Adrenal gland (tissue), 12 donors: ENCODE results near the gene NHLH1. TPM values are rescaled to one million over a fixed set of nuclear protein-coding genes. Genes with fewer than 3 reads are reported as not detected.
A peak's percentile ranks its signal among the peaks of the same experiment; 100 is the strongest.

Experiments
- DNase-seq, 7 donors: peaks; one replicate each; pipeline ENCODE4 v3.0.0-alpha.2; 2019 to 2020
- H3K27ac ChIP-seq, 5 donors: fragments of 200-600 bp; sonication (generic) in 4 of 5; 1 replicate in 3 of 5; 2 replicates in 2 of 5; pipeline versions ENCODE4 v1.5.1 to v1.8.0; 2016 to 2020; ENCODE audit warnings: mild to moderate bottlenecking in 1 of 5
- H3K27me3 ChIP-seq: fragments of 200-600 bp; 2 replicates; pipeline ENCODE4 v1.8.0; 2021
- H3K36me3 ChIP-seq, 2 donors: fragments of 200-600 bp; replicated peaks in 1 of 2; 1 replicate in 1 of 2; 2 replicates in 1 of 2; pipeline versions ENCODE4 v1.5.1 to v1.8.0; 2018 to 2022
- H3K4me1 ChIP-seq, 2 donors: fragments of 200-600 bp; replicated peaks in 1 of 2; 1 replicate in 1 of 2; 2 replicates in 1 of 2; pipeline versions ENCODE4 v1.5.1 to v1.8.0; 2018 to 2021
- H3K4me3 ChIP-seq, 4 donors: fragments of 200-600 bp; sonication (generic) in 3 of 4; one replicate each; pipeline ENCODE4 v1.5.1; 2016 to 2018
- H3K9me3 ChIP-seq, 3 donors: fragments of 200-600 bp; sonication (generic) in 1 of 3; replicated peaks in 1 of 3; 1 replicate in 2 of 3; 2 replicates in 1 of 3; pipeline versions ENCODE4 v1.5.1 to v1.8.0; 2016 to 2021
- CTCF ChIP-seq, 6 experiments: fragments of 450-650 bp in 4 of 6; fragments of 200-600 bp in 2 of 6; sonication (generic) in 1 of 6; IDR thresholded peaks; 1 replicate in 5 of 6; 2 replicates in 1 of 6; pipeline versions ENCODE4 v1.5.1 to v1.8.0; 2016 to 2021; ENCODE audit warnings: antibody characterized with exemption in 6 of 6, mild to moderate bottlenecking in 2 of 6, moderate library complexity in 1 of 6
- POLR2A ChIP-seq, 2 donors: fragments of 450-650 bp; IDR thresholded peaks; one replicate each; pipeline ENCODE4 v1.6.1; 2017; ENCODE audit warnings: antibody characterized with exemption in 2 of 2, mild to moderate bottlenecking in 2 of 2, moderate library complexity in 1 of 2
- WGBS, 4 donors: extraction: QIAGEN DNeasy Blood & Tissue Kit in 2 of 4; methylation state at CpG; one replicate each; pipeline versions ENCODE4 v1.1.5 to v1.1.7; 2013 to 2017; 5-methylcytosine and 5-hydroxymethylcytosine counted together
- intact Hi-C, 2 donors: fragments of 100-400 bp; cut with DNase I; formaldehyde crosslinking; loops; one replicate each; pipeline versions ENCODE4 v1.14.1 to v1.15.0; 2022 to 2023
- polyA plus RNA-seq, 3 donors: library from polyadenylated mRNA; stranded (reverse); fragments of 200-250 nt in 2 of 3; fragments of 350-450 nt in 1 of 3; fragmentation: Illumina TruSeq in 1 of 3; extraction: RNeasy Lipid Tissue Mini Kit (QIAGEN cat#74804) in 1 of 3; gene quantifications; one replicate each; pipeline ENCODE4 v1.2.3, GENCODE V29; 2013 to 2014
- total RNA-seq, 9 donors: library from RNA; depleted of rRNA in 4 of 9; stranded (reverse); fragments of >200 nt in 4 of 9; fragments of 120-200 nt in 1 of 9; fragmentation: NEBNext Ultra II Directional in 1 of 9; extraction: Animal tissue kit (Norgen Biotek cat#: 25700) in 1 of 9; gene quantifications; one replicate each; pipeline versions ENCODE4 v1.1.0 to v1.2.4, GENCODE V29; 2013 to 2023
- donor health status: healthy with polysubstance abuse.
- donor health status: Bipolar disorder and iron deficiency.
- donor health status: DM: yes; HTN: yes; CAD: no.
- donor health status: DM: no; HTN: no; CAD: no.
- donor health status: DM: no; HTN: no; CAD: no.
- donor health status: DM: yes; HTN: yes; CAD: no.

The NHLH1 gene
- total and polyA plus RNA-seq, 12 donors: 0.16 to 0.46 (median 0.24) TPM; not detected in 7

DNA sequence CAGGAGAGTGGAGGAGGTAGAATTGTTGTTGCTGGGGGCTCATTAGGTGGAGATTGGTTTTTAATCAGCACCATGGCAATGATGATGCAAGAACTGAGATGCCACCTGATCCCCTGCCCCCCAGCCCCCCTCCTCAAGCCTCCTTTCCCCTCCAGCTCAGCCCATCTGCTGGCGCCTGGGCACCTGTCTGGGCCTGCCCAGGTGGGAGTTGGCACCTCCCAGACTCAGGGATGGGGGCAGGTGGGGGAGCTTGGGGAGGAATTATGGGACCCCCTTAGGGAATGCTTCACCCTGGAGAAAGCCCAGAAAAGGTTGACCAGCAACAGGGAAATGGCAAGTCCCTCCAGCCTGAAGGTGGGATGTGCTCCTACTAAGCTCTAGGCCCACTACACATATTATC, 1.5 kb upstream of the NHLH1 start:
- H3K4me1 ChIP-seq: no peaks in the 10 kb centered on the region
- H3K36me3 ChIP-seq: no peaks in the 10 kb centered on the region
- no peaks in the 10 kb centered on the region for H3K27me3 ChIP-seq
- H3K9me3 ChIP-seq: no peaks in the 10 kb centered on the region
- intact Hi-C loops: no loop called here
- DNase-seq: no peak
- WGBS, 4 donors: 83 to 100% (median 97%) methylated on average over 1 of the region's 1 CpG
- TF ChIP-seq POLR2A (IDR thresholded peaks at IDR 0.05) (no peak), CTCF (IDR thresholded peaks at IDR 0.05) (no peak)
- no peak overlapping the region for H3K4me3 ChIP-seq
- no peak overlapping the region for H3K27ac ChIP-seq

- Histone ChIP-seq H3K4me1 (no peaks in the 10 kb centered on the region), H3K27ac (no peak overlapping the region), H3K27me3 (peaks cover 12% of the 10 kb centered on the region), H3K4me3 (no peak overlapping the region), H3K9me3 (no peaks in the 10 kb centered on the region), H3K36me3 (no peaks in the 10 kb centered on the region)
- DNase-seq: peak in 1 of 7 donors; percentile 10
- TF ChIP-seq POLR2A (IDR thresholded peaks at IDR 0.05) (no peak), CTCF (IDR thresholded peaks at IDR 0.05) (no peak)
- intact Hi-C loops: no loop called here
- 38 to 45% (median 44%) methylated on average over 4 of the region's 4 CpGs for WGBS, 4 donors
These were observed 637 bp downstream of the NHLH1 start for GRCh38 chr1:160367516-160367900.

DNA sequence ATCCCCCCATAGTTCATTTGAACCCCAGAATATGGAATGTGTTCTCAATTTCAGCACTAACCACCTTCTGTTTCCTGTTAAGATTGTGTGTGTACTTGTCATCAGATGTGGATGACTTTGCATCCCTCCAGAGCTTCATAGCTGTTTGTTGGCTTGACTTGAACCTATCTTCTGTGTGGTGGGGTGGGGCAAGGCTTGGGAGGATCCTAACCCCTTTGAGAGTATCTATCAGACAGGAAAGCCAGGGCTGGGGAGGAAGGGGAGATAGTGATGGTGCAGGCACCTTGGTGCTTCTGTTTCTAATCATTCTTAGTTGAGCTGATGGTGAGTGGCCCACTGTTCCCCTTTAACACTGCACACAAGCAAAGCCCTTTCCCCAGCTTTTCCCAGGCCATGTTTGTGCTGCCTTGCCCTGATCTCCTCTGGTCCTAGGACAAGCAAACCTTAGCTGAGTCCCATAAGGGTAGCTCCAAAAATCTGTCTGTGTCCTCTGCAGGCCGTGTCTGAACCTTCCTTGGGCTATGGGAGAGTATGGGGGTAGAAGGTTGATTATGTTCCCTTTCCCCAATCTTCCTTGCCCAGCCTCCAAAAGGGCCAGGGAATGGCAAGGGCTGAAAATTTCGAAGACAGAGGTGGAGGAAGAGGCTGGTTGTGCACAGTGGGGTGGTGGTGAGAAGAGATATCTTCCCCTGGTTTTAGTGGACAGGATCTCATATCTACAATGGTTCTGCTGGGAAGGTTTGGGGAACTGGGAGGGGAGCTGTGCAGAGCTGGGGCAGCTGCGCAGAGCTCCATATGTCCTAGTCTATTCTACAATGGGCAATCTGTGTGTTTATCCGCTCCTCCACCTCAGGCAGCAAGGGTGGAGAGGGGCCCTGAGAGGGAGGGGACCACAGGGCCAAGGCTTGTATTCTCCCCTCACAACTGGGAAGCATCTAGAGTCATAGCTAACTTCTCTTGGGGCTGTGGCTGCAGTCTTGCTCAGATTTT, 1.4 kb downstream of the NHLH1 start:
- TF ChIP-seq POLR2A (IDR thresholded peaks at IDR 0.05): no peak
- TF ChIP-seq CTCF (IDR thresholded peaks at IDR 0.05): no peak
- H3K9me3 ChIP-seq: no peaks in the 10 kb centered on the region
- intact Hi-C loops: no loop called here
- DNase-seq: peak in 1 of 7 donors; percentile 14
- H3K27me3 ChIP-seq: peaks cover 13% of the 10 kb centered on the region
- no peak overlapping the region for H3K27ac ChIP-seq
- H3K4me1 ChIP-seq: no peaks in the 10 kb centered on the region
- no peaks in the 10 kb centered on the region for H3K36me3 ChIP-seq
- no peak overlapping the region for H3K4me3 ChIP-seq
- WGBS, 4 donors: 79 to 83% (median 80%) methylated on average over 4 of the region's 4 CpGs

DNA sequence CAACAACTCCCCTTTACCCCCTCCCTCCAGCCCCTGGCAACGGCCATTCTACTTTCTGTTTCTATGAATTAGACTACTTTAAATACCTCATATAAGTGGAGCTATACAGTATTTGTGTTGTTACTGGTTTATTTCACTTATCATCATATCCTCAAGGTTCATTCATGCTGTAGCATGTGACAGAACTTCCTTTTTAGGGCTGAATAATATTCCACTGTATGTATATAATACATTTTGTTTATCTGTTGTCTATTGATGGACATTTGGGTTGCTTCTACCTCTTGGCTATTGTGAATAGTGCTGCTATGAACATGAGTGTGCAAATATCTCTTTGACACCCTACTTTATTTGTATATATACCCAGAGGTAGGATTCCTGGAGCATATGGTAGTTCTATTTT, 2.2 kb downstream of the NHLH1 start:
- peaks cover 13% of the 10 kb centered on the region for H3K27me3 ChIP-seq
- no peak overlapping the region for H3K27ac ChIP-seq
- no peaks in the 10 kb centered on the region for H3K9me3 ChIP-seq
- no peaks in the 10 kb centered on the region for H3K36me3 ChIP-seq
- H3K4me3 ChIP-seq: no peak overlapping the region
- intact Hi-C loops: no loop called here
- no peak for TF ChIP-seq POLR2A (IDR thresholded peaks at IDR 0.05)
- no peak for TF ChIP-seq CTCF (IDR thresholded peaks at IDR 0.05)
- no peak for DNase-seq
- no peaks in the 10 kb centered on the region for H3K4me1 ChIP-seq
- 78 to 94% (median 82%) methylated on average over 1 of the region's 1 CpG for WGBS, 4 donors
